ENCODE data around the gene ZNF776.

DNA sequence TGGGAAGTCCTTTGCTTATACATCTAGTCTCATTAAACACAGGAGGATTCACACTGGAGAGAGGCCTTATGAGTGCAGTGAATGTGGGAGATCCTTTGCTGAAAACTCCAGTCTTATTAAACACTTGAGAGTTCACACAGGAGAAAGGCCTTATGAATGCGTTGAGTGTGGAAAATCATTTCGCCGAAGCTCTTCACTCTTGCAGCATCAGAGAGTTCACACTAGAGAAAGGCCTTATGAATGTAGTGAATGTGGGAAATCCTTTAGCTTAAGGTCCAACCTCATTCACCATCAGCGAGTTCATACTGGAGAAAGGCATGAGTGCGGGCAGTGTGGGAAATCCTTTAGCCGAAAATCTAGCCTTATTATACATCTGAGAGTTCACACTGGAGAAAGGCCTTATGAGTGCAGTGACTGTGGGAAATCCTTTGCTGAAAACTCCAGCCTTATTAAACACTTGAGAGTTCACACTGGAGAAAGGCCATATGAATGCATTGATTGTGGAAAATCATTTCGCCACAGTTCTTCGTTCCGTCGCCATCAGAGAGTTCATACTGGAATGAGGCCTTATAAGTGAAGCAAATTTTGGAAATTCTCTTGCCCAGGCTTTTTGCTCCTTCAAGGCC lies 32.7 kb downstream of the ZNF776 start:
- TF ChIP-seq, protein P1, sequence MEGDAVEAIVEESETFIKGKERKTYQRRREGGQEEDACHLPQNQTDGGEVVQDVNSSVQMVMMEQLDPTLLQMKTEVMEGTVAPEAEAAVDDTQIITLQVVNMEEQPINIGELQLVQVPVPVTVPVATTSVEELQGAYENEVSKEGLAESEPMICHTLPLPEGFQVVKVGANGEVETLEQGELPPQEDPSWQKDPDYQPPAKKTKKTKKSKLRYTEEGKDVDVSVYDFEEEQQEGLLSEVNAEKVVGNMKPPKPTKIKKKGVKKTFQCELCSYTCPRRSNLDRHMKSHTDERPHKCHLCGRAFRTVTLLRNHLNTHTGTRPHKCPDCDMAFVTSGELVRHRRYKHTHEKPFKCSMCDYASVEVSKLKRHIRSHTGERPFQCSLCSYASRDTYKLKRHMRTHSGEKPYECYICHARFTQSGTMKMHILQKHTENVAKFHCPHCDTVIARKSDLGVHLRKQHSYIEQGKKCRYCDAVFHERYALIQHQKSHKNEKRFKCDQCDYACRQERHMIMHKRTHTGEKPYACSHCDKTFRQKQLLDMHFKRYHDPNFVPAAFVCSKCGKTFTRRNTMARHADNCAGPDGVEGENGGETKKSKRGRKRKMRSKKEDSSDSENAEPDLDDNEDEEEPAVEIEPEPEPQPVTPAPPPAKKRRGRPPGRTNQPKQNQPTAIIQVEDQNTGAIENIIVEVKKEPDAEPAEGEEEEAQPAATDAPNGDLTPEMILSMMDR (conservative IDR thresholded peaks at IDR 0.05; ENCODE audit: low read length), result no peak
- TF ChIP-seq EZH2phosphoT487 (IDR thresholded peaks at IDR 0.05; ENCODE audit: borderline replicate concordance), result no peak
